Putamen (tissue), 1 donor: ENCODE measurements around the gene CDK14.

Experiments
- DNase-seq: peaks from one replicate; pipeline ENCODE4 v3.0.0-alpha.2; 2016; ENCODE audit warnings: low spot score

Gene CDK14

DNA sequence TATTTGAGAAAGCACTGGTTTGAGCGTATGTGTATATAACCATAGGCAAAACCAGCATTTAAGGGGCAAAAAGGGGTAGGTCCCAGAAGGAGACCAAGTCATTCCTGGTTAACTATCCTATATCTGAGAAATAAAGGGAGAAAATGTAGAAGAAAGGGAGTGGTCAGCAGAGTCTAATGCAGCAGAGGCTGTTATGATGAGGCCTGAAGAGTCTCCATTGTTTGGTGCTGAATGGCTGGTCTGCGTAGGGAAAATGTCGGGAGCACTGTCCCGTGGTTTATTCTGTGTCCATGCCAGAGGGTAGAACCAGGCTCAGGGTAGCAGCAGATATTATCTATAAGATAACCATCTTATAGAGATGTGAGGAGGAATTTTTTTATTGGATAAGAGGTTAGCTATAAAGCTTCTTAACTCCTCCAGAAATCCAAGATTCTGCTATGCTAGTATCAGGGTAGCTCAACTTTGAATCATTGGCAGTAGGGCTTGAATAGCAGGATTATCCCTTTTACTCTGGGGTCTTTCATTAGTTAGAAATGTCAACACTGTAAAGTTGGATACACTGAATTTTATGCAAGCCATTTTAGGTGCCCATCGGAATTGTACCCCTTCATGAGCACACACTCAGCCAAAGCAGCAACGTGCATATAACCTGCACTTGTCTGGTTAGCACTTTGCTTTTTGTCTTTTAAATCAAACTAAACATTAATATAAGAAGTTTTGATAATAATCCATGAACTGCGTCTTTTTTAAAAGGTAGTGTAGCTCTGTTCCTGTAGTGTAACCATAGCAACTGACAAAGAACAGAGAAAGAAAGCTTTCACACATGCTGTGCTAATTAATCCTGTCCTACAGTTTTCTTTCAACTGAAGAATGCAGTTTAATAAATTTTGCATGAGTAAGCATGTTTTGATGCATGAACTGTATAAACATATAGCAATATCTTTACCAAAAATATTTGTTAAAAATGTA lies 356.1 kb downstream of the CDK14 start:
- DNase-seq = no peak

DNA sequence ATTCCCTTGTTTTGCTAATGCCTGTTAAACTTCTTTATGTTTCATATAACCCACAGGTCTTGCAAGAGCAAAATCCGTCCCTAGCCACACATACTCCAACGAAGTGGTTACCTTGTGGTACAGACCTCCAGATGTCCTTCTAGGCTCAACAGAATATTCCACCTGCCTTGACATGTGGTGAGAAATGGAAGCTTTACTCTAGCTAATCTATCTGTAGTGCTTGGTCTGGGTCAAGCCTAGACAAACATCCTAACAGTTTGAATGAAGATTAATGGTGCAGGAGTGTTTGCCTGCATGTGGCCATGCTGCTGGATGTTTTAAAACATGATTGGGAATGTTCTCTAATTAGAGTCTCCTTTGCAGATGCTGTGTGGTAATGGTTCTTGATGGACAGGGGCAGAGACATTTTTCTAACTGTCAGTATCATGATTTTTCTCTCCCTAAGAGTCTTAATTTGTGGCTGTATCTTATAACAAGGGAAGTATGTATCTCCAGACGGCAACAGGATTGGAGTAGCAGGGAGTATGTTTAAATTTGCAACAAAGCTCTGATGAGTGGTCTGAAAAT lies 359.6 kb downstream of the CDK14 start:
- DNase-seq = no peak

DNA sequence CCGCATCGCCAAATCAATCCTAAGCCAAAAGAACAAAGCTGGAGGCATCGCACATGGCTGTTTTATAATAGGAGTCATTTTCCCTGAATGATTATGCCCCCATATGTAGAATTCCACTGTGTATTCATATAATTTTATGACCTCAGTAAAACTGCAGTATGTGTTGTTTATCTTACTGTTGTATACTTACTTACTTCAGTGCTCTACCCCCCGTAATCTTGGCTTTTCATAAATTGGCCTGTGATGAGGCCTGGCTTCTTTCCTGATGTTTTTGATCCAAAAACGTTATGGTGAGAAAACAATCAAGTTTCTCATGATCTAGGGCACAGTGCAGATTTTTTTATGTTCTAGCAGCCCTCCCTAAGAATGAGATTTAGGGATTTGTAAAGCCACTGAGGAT lies 361.8 kb downstream of the CDK14 start:
- DNase-seq = no peak

DNA sequence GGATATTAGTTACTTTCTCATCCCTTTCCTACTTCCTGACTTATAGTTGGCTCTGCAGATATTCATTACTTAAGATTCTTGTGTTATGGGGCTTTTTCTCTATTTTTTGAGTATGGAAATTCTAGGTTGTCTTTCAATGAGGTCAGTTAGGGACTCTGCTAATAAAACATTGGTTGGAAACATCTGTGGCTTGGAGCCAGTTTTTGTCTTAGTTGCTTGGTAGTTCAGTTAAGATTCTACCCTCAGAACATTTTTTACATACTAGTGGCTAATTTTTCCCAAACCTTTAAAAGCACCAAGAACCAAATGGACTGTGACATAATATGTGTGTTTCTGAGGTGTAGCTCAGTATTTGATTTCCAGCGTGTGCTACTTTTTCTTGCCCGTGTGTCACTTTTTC lies 362.5 kb downstream of the CDK14 start:
- DNase-seq = no peak

DNA sequence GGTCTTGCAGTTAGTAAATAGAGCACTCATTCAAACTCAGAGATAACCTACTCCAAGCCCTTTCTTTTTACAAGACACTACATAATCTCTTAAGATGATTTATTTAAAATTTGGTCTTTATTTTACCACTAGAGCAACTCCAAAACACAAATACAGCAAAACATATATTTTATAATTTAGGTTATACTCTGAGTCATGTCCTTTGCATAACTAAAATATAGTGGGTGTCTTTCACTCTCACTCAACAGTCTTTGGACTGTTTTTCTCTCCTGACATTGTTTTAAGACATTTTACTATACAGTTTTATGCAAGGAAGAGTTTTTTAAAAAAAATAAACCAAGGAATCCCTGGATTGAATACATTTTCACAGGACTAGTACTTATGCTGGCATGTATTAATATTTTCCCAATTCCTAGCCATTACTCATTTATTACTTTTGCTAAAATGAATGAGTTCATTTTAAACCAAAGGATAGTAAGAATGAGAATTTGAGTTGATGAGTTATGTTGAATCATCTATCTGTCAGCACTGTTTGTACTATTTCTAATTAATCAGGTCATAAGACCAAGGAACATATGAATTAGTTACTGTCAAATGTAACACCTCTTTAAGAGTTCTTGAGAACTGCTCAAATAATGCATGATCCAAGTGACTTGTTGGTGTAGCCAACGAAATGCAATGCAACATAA lies 365.1 kb downstream of the CDK14 start:
- no peak for DNase-seq

DNA sequence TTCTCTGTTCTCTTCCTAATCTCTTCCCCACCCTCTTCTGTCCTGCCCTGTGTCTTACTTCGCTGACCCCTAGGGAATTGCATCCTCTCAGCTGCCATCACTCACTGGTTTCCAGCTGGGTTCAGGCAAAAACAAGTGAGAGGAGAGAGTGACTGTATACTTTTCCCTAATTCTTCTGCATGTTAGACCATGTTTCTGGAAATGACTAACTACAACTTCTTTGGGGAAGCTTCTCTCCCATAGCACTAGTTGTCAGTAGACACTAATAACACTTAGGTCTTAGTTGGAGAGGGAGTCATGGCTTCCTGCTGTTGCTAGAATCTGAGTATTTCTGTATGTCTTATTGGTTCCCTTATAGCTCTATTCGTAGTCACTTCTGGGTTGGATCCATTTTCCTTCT lies 369.1 kb downstream of the CDK14 start:
- DNase-seq = no peak

DNA sequence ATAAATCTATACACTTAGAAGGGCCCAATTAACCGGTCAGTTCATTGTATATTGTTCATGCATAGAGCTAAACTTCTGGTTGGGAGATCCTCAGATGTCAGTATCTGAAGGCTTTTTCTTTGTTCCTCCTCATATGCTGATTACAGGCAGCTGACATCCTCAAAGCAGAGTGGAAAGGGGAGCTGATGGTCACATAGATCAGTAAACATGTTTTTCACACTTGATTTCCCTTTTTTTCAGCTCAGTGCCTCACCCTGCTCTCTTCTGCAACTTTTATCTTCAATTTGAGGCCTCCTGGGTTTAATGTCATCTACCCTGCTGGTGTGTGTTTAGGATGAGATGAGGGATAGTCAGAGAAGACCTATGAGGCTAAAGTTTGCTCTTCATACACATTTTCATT lies 370.2 kb downstream of the CDK14 start:
- DNase-seq = no peak

DNA sequence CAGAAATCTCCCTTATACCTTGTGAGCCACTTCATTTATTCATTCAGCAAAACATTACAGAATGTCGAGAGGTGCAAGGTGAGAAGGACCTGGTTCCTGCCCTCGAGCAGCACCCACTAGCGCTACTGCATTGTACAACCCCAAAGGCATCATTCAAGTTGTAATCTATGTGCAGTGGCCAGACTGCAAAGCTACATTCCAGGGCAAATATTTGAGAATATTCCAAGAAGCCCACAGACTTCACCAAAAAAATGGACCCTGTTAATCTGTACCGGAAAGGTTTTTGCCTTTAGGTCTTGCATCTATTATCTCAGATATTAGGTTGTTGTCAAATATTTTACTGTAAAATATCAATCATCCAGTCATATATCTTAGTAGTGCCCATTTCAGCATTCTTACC lies 372.8 kb downstream of the CDK14 start:
- no peak for DNase-seq

DNA sequence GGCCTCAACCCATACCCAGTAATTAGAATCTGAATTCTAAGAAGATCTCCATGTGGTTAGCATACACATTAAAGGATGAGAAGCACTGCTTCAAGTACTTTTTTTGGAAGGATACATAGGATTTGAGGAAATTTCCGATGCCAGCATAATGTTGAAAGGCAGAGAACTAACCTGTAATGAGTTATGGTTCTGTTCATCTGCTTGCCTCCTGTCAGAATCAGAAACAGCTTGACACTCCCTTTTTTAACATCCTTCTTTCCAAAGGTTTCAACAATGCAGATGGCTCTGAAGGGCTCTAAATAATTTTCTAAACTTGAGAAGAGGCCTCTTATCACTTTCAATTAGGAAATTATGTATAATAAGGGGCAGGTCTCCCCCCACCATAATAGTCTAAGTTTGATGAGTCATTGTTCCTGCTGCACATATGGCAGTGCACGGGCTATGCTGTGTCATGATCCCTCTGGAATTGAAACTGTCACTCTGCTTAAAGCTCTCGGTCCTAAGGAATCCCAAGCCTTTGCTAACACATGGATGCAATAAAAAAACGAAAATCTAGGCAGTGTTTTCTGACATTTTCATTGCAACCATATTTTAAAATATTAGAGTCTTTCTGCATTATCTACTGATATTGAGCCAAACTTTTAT lies 376.9 kb downstream of the CDK14 start:
- DNase-seq = no peak

DNA sequence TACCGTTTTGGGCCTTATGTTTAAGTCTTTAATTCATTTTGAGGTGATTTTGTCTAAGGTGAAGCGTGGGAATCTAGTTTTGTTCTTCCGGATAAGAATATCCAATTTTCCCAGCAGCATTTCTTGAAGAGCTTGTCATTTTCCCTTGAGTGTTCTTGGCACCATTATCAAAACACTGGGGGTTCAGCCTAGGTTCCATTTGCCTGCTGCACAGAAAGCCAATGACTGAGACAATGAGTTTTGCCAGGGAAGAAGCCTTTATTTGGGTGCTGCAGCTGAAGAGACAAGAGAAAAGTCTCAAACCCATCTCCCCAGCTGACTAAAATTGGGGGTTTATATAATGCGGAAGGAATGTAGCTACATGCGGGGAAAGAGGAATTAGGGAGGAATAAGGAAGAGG lies 380.9 kb downstream of the CDK14 start:
- DNase-seq = peak; percentile 64

DNA sequence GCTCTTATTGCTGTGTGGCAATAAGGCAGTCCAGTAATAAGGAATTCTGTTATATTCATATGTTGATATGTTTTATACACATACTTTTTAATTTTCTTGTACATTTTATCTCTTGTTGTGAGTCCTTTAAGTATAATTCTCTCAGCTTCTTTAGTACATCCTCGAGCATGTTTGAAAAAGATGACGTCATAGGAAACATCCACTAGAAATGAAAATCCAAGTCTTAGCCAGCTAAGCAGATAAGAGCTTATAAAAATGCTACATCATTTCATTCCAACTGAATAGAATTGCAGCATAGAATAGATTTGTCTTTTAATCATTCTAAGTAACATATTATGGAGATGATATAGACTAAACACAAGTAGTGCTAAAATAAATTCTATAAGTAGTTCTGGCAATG lies 384.4 kb downstream of the CDK14 start:
- no peak for DNase-seq

DNA sequence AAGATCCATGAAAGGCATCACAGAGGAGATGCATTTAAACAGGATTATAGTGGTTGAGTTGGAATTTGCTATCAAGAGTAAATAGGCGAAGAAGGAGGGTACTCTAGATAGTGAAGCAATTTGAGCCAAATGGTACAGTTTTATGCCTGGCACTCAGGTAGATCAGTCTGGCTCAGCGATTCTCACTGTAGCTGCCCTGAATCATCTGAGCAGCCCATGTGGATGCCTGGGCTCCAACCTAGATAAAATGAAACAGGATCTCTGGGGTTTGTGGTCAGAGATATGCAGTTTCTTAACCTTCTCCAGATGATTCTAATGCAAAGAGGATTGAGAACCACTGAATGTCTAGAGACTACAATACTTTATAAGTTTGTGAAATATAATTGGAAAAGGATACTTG lies 386.1 kb downstream of the CDK14 start:
- DNase-seq = no peak

DNA sequence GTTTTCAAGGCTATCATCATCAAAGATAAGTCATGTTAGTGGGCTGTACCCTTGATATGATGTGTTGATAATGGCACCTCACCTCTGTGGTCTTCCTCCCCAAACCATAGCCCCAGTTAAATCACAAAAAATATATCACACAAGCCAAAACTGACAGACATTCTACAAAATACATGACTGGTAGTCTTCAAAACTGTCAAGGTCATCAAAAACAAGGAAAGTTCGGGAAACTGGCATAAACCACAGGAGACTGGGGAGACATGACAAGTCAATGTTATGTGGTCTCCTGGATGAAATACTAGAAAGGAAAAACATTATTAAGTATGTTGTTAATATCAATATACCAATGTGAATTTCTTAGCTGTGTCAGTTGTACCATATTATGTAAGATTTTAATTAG lies 388.6 kb downstream of the CDK14 start:
- DNase-seq = no peak

DNA sequence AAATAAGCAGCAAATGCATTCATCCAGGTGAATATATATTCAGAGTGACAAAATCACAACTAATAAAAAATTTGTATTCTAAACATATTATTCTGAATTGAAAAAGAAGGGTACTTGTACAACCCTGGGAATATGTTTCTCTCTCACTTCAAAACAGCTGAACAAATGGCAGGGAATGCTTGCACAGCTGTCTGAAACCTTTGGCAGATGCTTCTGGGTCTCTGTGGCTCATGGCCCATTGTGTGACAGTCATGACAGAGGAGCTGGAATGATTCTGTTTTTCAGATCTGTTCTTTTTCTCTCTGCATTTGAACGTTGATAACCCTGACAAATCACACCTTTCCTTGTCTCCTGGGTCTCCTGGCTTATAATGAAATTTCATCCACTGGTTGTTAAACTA lies 392.4 kb downstream of the CDK14 start:
- no peak for DNase-seq

DNA sequence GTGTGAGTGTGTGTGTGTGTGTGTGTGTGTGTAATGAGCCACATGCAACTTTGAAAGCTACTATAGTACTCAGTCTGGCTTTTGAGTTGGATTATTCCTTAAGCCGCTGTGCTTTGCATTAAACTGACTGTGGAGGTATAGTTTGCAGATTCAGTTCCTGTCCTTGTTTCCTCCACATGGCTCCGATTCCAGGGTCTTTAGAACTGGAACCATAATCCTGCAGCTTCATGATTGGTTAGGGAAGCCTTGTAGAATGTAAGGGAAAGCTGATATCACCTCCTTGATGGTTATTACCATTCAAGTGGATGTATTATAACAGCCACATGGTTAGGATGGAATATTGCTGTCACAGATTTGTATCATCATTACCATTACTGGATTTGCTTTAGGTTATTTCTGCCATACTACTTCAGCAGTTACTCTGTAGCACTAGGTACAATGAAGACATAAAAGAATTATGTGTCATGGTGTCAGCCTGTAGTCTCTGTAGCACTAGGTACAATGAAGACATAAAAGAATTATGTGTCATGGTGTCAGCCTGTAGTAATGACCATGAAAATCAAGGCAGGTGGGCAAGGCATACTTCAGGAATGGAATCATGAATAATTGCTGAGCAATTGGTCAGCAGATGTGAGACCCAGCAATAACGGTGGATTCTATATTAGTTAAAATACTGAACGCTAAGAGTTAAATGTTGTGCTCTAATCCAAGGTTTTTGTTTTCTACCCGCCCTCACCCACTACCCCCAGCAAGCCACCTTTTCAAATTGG lies 393.1 kb downstream of the CDK14 start:
- no peak for DNase-seq

DNA sequence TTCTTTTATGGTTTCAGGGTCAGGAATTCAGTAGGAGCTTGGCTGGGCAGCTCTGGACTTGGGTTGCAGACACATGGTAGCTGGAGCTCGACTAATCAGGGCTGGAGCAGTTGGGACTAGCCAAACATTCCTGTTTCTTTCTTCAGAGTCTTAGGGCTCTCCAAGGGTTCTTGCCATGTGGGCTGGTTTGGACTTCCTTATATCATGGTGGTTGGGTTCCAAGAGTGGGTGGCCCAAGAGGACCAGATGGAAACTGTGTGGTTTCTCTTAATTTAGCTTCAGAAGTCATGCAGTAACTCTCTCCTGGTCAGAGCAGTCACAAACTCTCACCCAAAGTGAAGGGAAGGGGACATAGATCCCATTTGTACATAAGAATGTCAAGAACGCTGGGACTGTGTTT lies 398.0 kb downstream of the CDK14 start:
- no peak for DNase-seq

DNA sequence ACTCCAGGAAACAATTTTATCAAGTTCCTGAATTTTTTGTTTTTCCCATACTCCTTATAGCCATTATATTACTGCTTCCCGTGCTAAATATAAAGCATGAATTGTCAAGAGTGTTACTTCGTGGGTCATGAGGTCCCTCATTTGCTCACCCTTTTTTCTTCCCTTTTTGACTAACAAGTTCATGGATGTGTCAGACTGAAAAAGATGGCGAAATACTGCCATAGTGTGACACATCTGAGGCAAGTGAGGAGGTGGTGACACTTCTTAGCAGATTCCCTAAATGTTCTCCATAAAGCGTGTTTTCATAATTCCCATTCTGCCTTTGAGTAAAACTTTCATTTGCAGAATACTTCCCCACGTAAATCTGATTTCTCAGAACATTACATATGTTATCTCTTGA lies 398.5 kb downstream of the CDK14 start:
- peak; percentile 33 for DNase-seq

DNA sequence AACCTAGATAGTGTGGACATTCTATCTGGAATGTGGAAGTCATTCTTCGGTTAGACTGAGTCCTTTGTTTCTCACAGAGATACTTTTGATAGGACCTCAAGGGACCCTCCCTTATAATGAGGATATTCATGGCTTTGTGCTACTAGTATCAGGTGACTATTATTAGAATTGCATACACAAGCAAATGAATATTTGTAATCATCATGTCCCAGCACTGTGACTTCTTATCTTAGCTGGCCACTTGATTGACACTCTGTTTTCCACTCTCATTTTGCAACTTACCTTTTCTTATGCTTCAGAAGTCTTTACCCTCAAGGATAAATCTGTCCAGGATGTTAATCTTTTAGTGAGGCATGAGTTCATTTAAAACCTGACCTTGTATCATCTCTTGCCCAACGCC lies 399.9 kb downstream of the CDK14 start:
- no peak for DNase-seq

DNA sequence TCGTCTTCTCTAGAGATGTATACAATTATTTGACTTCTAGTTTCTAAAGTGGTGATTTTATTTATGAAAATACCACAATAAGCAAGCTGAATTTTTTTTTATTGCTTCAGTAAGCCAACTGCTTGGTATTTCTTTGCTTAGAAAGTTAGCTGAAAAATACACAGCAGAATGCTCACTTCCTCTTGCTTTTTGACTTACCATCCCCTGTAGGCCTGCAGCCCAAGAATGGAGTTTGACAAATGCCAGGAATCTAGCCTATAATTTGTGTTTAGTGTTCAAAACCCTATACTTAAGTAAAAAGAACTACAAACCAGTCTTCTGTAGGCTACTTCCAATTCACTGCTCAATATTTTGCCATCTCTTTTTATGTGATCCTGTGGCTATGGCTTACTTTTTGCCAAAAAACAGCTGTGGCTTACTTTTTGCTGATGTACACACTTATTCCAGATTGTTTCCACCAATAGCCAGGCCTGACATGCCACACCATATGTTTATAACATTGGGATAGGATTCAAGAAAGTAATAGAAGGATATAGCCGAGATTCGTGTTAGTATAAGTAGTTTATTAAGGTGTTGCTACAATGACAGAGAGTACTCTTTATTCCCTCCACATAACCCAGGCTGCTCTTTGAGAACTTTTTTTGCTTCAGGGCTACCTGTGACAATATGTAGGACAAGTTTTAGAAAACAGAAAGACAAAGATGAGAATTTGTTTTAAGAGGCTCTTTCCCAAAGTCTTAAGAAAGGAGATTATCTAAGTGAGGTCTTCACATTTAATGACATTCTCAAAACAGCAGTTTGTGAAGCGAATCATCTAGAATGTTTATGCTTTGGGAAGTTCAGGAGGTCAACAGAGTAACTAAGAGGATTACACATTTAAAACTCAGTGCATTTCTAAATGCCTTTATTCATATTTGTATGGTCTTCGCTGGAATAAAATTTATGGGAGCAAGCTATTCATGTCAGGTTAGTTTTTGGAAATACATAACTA lies 404.2 kb downstream of the CDK14 start:
- no peak for DNase-seq

DNA sequence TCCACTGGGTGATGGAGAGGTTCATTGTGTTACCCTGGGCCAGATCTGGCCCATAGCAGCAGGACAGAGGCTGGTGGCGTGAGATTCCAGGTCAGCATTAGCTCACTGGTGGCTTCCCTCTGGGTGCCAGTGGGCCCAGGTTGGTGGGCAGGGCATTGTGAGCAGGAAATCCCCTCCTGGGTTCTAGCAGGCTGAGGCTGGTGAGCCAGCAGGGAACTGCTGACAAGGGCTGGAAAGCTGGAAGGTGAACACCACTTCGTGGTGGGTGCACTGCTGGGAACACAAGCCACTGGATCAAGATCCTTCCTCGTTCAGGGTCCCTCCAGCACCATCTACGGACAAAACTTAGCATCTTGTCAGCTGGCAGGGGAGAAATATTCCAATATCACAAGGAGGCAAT lies 408.9 kb downstream of the CDK14 start:
- no peak for DNase-seq

DNA sequence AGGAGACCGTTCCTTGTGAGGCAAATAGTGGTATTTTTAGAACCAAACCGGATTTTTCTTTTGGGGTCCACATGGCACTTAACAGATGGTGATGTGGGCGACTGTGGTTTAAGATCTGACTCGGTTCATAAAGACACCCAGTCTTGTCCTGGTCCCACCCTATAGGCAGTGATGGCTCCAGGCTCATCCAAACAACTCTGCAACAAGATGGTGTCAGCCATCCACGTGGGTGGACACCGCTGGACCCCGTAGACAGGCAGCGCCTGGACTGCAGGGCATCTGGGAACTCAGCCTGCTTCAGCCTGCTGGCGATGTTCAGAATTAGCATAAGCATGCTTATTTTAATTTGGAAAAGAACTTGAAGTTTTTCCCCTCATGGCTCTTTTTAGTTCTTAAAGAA lies 409.7 kb downstream of the CDK14 start:
- no peak for DNase-seq
